Liver (tissue), 9 donors: ENCODE data around the gene RPSA. TPM values are rescaled to one million over a fixed set of nuclear protein-coding genes. Genes with fewer than 3 reads are reported as not detected.

Experiments used
- DNase-seq: peaks from one replicate; pipeline ENCODE4 v3.0.0-alpha.2; 2017; ENCODE audit warnings: low spot score
- H3K27ac ChIP-seq, 2 donors: one replicate each; pipeline ENCODE4 v1.7.0; 2013; ENCODE audit warnings: inconsistent platforms in 2 of 2, low read length in 2 of 2, control low read depth in 1 of 2, low read depth in 1 of 2, mild to moderate bottlenecking in 1 of 2
- H3K27me3 ChIP-seq, 4 donors: one replicate each; pipeline versions ENCODE4 v1.6.1 to v1.7.0; 2013; ENCODE audit warnings: low read length in 3 of 4, inconsistent platforms in 1 of 4, mild to moderate bottlenecking in 1 of 4, moderate library complexity in 1 of 4; ENCODE audit not compliant: control insufficient read depth in 4 of 4, insufficient read depth in 4 of 4
- H3K36me3 ChIP-seq, 4 donors: one replicate each; pipeline versions ENCODE4 v1.6.1 to v1.7.0; 2013; ENCODE audit warnings: low read length in 3 of 4, mild to moderate bottlenecking in 3 of 4, low read depth in 1 of 4, moderate library complexity in 1 of 4; ENCODE audit not compliant: control insufficient read depth in 4 of 4, insufficient read depth in 3 of 4
- H3K4me1 ChIP-seq, 4 donors: one replicate each; pipeline versions ENCODE4 v1.6.1 to v1.7.0; 2013; ENCODE audit warnings: low read length in 3 of 4, mild to moderate bottlenecking in 3 of 4, moderate library complexity in 1 of 4; ENCODE audit not compliant: control insufficient read depth in 4 of 4, insufficient read depth in 4 of 4
- H3K4me3 ChIP-seq, 3 donors: one replicate each; pipeline versions ENCODE4 v1.6.1 to v1.7.0; 2013; ENCODE audit warnings: low read length in 3 of 3, control low read depth in 1 of 3, low read depth in 1 of 3, mild to moderate bottlenecking in 1 of 3
- H3K9ac ChIP-seq, 2 donors: one replicate each; pipeline ENCODE4 v1.7.0; 2013; ENCODE audit warnings: low read length in 2 of 2, mild to moderate bottlenecking in 2 of 2, moderate library complexity in 2 of 2, control low read depth in 1 of 2, low read depth in 1 of 2
- H3K9me3 ChIP-seq, 4 donors: one replicate each; pipeline versions ENCODE4 v1.6.1 to v1.7.0; 2013; ENCODE audit warnings: low read length in 3 of 4; ENCODE audit not compliant: control insufficient read depth in 4 of 4
- EGR1 ChIP-seq, 2 donors: IDR thresholded peaks; 2 replicates each; pipeline ENCODE4 v1.6.1; 2016 to 2018; ENCODE audit warnings: antibody characterized with exemption in 2 of 2, low read depth in 2 of 2
- FOXA1 ChIP-seq: IDR thresholded peaks from 2 replicates; pipeline ENCODE4 v1.6.1; 2016; ENCODE audit warnings: antibody characterized with exemption
- FOXA2 ChIP-seq: IDR thresholded peaks from 2 replicates; pipeline ENCODE4 v1.6.1; 2016; ENCODE audit warnings: antibody characterized with exemption
- GABPA ChIP-seq, 2 donors: IDR thresholded peaks in 1 of 2; conservative IDR thresholded peaks in 1 of 2; 2 replicates each; pipeline ENCODE4 v1.6.1; 2016; ENCODE audit warnings: antibody characterized with exemption in 2 of 2, mild to moderate bottlenecking in 1 of 2, moderate library complexity in 1 of 2
- HNF4A ChIP-seq, 2 donors: conservative IDR thresholded peaks; 2 replicates each; pipeline ENCODE4 v1.6.1; 2016; ENCODE audit warnings: antibody characterized with exemption in 2 of 2, mild to moderate bottlenecking in 2 of 2
- HNF4G ChIP-seq: IDR thresholded peaks from 2 replicates; pipeline ENCODE4 v1.6.1; 2016; ENCODE audit warnings: antibody characterized with exemption
- JUND ChIP-seq, 2 donors: IDR thresholded peaks; 2 replicates each; pipeline ENCODE4 v1.6.1; 2016; ENCODE audit warnings: antibody characterized with exemption in 2 of 2
- NR2F2 ChIP-seq: IDR thresholded peaks from 2 replicates; pipeline ENCODE4 v1.6.1; 2016; ENCODE audit warnings: antibody characterized with exemption
- RAD21 ChIP-seq, 2 donors: IDR thresholded peaks; 2 replicates each; pipeline ENCODE4 v1.6.1; 2016; ENCODE audit warnings: antibody characterized with exemption in 2 of 2, mild to moderate bottlenecking in 2 of 2
- RXRA ChIP-seq, 2 donors: IDR thresholded peaks; 2 replicates each; pipeline ENCODE4 v1.6.1; 2017 to 2018; ENCODE audit warnings: antibody characterized with exemption in 2 of 2, mild to moderate bottlenecking in 1 of 2
- SP1 ChIP-seq: IDR thresholded peaks from 2 replicates; pipeline ENCODE4 v1.6.1; 2018; ENCODE audit warnings: antibody characterized with exemption, mild to moderate bottlenecking
- TAF1 ChIP-seq: conservative IDR thresholded peaks from 2 replicates; pipeline ENCODE4 v1.6.1; 2016; ENCODE audit warnings: antibody characterized with exemption, mild to moderate bottlenecking
- YY1 ChIP-seq: IDR thresholded peaks from 2 replicates; pipeline ENCODE4 v1.6.1; 2016; ENCODE audit warnings: antibody characterized with exemption, mild to moderate bottlenecking
- WGBS: extraction: QIAGEN DNeasy Blood & Tissue Kit; methylation state at CpG from one replicate; pipeline ENCODE4 v1.1.7; 2013; 5-methylcytosine and 5-hydroxymethylcytosine counted together
- polyA plus RNA-seq, 2 donors: library from polyadenylated mRNA; stranded (reverse) in 1 of 2; unstranded in 1 of 2; fragments of 200-250 nt in 1 of 2; fragments of >200 nt in 1 of 2; fragmentation: Nextera tagmentation in 1 of 2; extraction: Ambion mirVana in 1 of 2; gene quantifications; one replicate each; pipeline versions ENCODE4 v1.2.1 to v1.2.3, GENCODE V29; 2013 to 2015
- total RNA-seq, 2 donors: library from RNA; depleted of rRNA; stranded (reverse); fragments of >200 nt; gene quantifications; one replicate each; pipeline ENCODE4 v1.2.3, GENCODE V29; 2014
- TF ChIP-seq, protein P1 (sequence below): IDR thresholded peaks from 2 replicates; pipeline ENCODE4 v1.6.1; 2016; ENCODE audit warnings: antibody characterized with exemption, mild to moderate bottlenecking
- TF ChIP-seq, protein P2 (sequence below): IDR thresholded peaks from 2 replicates; pipeline ENCODE4 v1.6.1; 2016; ENCODE audit warnings: antibody characterized with exemption
- TF ChIP-seq, protein P3 (sequence below): fragments of 150-350 bp; IDR thresholded peaks from 2 replicates; pipeline ENCODE4 v1.5.1; 2017; ENCODE audit warnings: improper control_type of control experiment, low read depth, low read length; ENCODE audit not compliant: missing input control
- TF ChIP-seq, protein P4 (sequence below): IDR thresholded peaks from 2 replicates; pipeline ENCODE4 v1.6.1; 2016; ENCODE audit warnings: antibody characterized with exemption
- TF ChIP-seq, protein P5 (sequence below): IDR thresholded peaks from 2 replicates; pipeline ENCODE4 v1.6.1; 2016; ENCODE audit warnings: antibody characterized with exemption
- donor health status: healthy.
- donor health status: healthy.
- donor health status: healthy.
- donor health status: healthy.
- donor health status: healthy.

The RPSA gene
- total RNA-seq, result 100 to 1,000 TPM; 383 to 796 TPM
- polyA plus RNA-seq, result 100 to 1,000 TPM; 200 to 504 TPM

DNA sequence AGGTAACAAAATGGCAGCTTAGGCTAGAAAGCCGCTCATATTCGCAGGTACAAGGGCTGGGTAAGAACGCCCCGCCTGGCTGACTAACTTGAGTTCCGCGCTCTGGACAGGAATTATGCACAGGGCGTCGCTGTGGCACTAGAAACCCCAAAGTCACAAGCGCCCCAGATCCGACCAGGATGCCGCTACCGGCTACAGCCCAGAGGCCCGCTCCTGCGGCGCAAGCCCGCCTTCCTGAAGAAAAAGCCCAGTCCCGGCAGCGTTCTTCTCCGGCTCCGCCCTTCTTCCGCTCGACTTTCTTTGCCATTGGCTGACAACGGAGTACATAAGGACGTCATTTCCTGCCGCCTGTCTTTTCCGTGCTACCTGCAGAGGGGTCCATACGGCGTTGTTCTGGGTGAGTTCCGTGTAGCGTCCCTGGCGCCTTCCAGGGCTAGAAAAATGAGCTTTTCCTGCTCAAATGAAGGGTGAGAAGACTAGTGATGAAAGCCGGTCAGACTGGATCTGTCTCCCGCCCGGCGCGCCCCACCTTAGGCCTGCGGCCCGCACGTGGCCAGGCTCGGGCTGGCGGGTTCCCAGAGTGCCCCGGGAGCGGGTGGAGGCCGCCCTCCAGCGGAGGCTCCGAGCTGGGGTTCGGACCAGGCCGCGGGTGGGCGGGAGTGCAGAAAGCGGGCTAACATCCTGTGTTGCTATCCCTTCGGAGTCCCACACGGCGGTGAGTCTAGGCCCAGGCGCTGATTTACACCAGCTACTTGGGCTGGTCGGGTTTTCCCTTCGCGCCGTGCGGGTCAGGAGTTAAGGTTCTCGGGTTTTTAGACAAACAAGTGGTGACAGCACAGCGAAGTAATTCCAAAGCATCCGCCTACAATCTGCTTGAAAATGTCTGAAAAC is at the start of gene RPSA:
TSS of gene RPSA (plus strand) at position 353 of the 891 bp plus-strand sequence. CDS start 934 bp downstream, outside the sequence.
- no peaks in the 10 kb centered on the region for H3K9me3 ChIP-seq
- peak; percentile 92 for DNase-seq
- peak; percentile 46 for TF ChIP-seq NR2F2
- peak; percentile 80 for TF ChIP-seq SP1
- peak; percentile 73 to 91 for TF ChIP-seq GABPA (IDR thresholded peaks at IDR 0.05 in 1 of 2, conservative IDR thresholded peaks at IDR 0.05 in 1 of 2)
- TF ChIP-seq, protein P1, sequence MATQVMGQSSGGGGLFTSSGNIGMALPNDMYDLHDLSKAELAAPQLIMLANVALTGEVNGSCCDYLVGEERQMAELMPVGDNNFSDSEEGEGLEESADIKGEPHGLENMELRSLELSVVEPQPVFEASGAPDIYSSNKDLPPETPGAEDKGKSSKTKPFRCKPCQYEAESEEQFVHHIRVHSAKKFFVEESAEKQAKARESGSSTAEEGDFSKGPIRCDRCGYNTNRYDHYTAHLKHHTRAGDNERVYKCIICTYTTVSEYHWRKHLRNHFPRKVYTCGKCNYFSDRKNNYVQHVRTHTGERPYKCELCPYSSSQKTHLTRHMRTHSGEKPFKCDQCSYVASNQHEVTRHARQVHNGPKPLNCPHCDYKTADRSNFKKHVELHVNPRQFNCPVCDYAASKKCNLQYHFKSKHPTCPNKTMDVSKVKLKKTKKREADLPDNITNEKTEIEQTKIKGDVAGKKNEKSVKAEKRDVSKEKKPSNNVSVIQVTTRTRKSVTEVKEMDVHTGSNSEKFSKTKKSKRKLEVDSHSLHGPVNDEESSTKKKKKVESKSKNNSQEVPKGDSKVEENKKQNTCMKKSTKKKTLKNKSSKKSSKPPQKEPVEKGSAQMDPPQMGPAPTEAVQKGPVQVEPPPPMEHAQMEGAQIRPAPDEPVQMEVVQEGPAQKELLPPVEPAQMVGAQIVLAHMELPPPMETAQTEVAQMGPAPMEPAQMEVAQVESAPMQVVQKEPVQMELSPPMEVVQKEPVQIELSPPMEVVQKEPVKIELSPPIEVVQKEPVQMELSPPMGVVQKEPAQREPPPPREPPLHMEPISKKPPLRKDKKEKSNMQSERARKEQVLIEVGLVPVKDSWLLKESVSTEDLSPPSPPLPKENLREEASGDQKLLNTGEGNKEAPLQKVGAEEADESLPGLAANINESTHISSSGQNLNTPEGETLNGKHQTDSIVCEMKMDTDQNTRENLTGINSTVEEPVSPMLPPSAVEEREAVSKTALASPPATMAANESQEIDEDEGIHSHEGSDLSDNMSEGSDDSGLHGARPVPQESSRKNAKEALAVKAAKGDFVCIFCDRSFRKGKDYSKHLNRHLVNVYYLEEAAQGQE, result peak; percentile 94
- no peak for TF ChIP-seq FOXA2
- no peak for TF ChIP-seq HNF4G
- TF ChIP-seq EGR1 (IDR thresholded peaks at IDR 0.05; ENCODE audit: low read depth in 2 of 2), result no peak
- TF ChIP-seq YY1, result peak; percentile 95
- TF ChIP-seq RXRA (IDR thresholded peaks at IDR 0.05), result peak in 1 of 2 donors; percentile 40
- TF ChIP-seq, protein P2, sequence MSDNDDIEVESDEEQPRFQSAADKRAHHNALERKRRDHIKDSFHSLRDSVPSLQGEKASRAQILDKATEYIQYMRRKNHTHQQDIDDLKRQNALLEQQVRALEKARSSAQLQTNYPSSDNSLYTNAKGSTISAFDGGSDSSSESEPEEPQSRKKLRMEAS, result peak; percentile 84
- peak; percentile 44 to 52 for TF ChIP-seq RAD21 (IDR thresholded peaks at IDR 0.05)
- TF ChIP-seq HNF4A (conservative IDR thresholded peaks at IDR 0.05), result no peak
- TF ChIP-seq, protein P3, sequence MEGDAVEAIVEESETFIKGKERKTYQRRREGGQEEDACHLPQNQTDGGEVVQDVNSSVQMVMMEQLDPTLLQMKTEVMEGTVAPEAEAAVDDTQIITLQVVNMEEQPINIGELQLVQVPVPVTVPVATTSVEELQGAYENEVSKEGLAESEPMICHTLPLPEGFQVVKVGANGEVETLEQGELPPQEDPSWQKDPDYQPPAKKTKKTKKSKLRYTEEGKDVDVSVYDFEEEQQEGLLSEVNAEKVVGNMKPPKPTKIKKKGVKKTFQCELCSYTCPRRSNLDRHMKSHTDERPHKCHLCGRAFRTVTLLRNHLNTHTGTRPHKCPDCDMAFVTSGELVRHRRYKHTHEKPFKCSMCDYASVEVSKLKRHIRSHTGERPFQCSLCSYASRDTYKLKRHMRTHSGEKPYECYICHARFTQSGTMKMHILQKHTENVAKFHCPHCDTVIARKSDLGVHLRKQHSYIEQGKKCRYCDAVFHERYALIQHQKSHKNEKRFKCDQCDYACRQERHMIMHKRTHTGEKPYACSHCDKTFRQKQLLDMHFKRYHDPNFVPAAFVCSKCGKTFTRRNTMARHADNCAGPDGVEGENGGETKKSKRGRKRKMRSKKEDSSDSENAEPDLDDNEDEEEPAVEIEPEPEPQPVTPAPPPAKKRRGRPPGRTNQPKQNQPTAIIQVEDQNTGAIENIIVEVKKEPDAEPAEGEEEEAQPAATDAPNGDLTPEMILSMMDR, result peak; percentile 20
- peak; percentile 99 for TF ChIP-seq TAF1
- TF ChIP-seq JUND (IDR thresholded peaks at IDR 0.05), result peak; percentile 38 to 81
- TF ChIP-seq, protein P4, sequence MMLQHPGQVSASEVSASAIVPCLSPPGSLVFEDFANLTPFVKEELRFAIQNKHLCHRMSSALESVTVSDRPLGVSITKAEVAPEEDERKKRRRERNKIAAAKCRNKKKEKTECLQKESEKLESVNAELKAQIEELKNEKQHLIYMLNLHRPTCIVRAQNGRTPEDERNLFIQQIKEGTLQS, result peak; percentile 22
- peak; percentile 14 for TF ChIP-seq FOXA1
- TF ChIP-seq, protein P5, sequence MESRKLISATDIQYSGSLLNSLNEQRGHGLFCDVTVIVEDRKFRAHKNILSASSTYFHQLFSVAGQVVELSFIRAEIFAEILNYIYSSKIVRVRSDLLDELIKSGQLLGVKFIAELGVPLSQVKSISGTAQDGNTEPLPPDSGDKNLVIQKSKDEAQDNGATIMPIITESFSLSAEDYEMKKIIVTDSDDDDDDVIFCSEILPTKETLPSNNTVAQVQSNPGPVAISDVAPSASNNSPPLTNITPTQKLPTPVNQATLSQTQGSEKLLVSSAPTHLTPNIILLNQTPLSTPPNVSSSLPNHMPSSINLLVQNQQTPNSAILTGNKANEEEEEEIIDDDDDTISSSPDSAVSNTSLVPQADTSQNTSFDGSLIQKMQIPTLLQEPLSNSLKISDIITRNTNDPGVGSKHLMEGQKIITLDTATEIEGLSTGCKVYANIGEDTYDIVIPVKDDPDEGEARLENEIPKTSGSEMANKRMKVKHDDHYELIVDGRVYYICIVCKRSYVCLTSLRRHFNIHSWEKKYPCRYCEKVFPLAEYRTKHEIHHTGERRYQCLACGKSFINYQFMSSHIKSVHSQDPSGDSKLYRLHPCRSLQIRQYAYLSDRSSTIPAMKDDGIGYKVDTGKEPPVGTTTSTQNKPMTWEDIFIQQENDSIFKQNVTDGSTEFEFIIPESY, result peak; percentile 36
- H3K4me1 ChIP-seq, result peaks cover 2 to 19% (median 9%) of the 10 kb centered on the region in 4 donors
- peaks cover 8 to 34% (median 30%) of the 10 kb centered on the region in 4 donors for H3K36me3 ChIP-seq
- H3K4me3 ChIP-seq, result peak within 1 kb of the TSS; percentile 77 to 90 (median 83)
- peak within 1 kb of the TSS; percentile 79 to 84 for H3K27ac ChIP-seq
- WGBS, result under 1% methylated on average over 63 of the region's 63 CpGs
- no peaks in the 10 kb centered on the region for H3K27me3 ChIP-seq
- peak within 1 kb of the TSS; percentile 73 to 95 for H3K9ac ChIP-seq
